ENCODE results near the gene TSBP1.
"Not testable (repeated sequence)": the region's sequence is repeated elsewhere in the genome, so short reads cannot be mapped to it uniquely, and the experiment has no call there.

TSBP1 gene

GRCh38 chr6:32370505-32370904, 1.2 kb downstream of the TSBP1 start:
- no peak for TF ChIP-seq CTCF (conservative IDR thresholded peaks at IDR 0.05)
- no peak overlapping the region for H3K27ac ChIP-seq

GRCh38 chr6:32369660-32370059, 2.0 kb downstream of the TSBP1 start:
- TF ChIP-seq CTCF (conservative IDR thresholded peaks at IDR 0.05): no peak
- no peak overlapping the region for H3K27ac ChIP-seq

- TF ChIP-seq CTCF (conservative IDR thresholded peaks at IDR 0.05): no peak
- H3K27ac ChIP-seq: no peak overlapping the region
These were observed 4.1 kb downstream of the TSBP1 start for GRCh38 chr6:32367644-32368043.

- not testable (repeated sequence) for H3K27ac ChIP-seq
These were observed 12.5 kb downstream of the TSBP1 start for GRCh38 chr6:32359225-32359624.

- not testable (repeated sequence) for H3K27ac ChIP-seq
These were observed 13.2 kb downstream of the TSBP1 start for GRCh38 chr6:32358548-32358947.

- no peak for TF ChIP-seq CTCF (conservative IDR thresholded peaks at IDR 0.05)
- H3K27ac ChIP-seq: no peak overlapping the region
These were observed 16.7 kb downstream of the TSBP1 start for GRCh38 chr6:32355018-32355417.

GRCh38 chr6:32353348-32353747, 18.4 kb downstream of the TSBP1 start:
- H3K27ac ChIP-seq: no peak overlapping the region
- TF ChIP-seq CTCF (conservative IDR thresholded peaks at IDR 0.05): no peak

GRCh38 chr6:32340242-32340641, 31.5 kb downstream of the TSBP1 start:
- H3K27ac ChIP-seq: no peak overlapping the region
- TF ChIP-seq CTCF (conservative IDR thresholded peaks at IDR 0.05): no peak

- TF ChIP-seq CTCF (conservative IDR thresholded peaks at IDR 0.05): no peak
- peak overlapping the region; percentile 21; the same call in 1 of the 2 replicates for H3K27ac ChIP-seq
These were observed 34.4 kb downstream of the TSBP1 start for GRCh38 chr6:32337186-32337805.
